ENCODE data around the gene CCDC85C. TPM values are rescaled to one million over a fixed set of nuclear protein-coding genes. Genes with fewer than 3 reads are reported as not detected.

The CCDC85C gene
- total and polyA plus RNA-seq, 9 donors, result 2.1 to 28.4 (median 13.1) TPM

DNA sequence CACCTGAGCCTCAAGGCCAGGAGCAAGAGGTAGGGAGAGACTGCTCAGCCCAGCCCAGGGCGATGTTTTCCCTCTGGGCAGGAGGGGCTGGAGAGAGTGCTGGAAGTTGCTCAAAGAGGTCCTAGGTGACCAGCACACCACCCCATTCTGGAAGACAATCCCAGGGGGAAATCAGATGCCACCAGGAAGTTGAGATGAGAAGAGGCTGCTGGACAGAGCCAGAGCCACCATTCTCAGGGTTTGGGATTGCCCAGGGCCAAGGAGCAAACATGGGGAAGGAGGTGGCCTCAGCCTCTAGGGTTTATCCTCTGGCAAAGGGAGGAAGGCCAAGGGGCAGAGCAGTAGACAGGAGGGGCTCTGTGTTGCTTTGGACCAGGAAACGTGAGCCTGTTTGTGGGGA is 11.6 kb downstream of the CCDC85C start:
- Histone ChIP-seq H3K4me1 (ENCODE audit: insufficient read depth) (peaks cover 16% of the 10 kb centered on the region), H3K27me3 (no peaks in the 10 kb centered on the region), H3K9me3 (no peaks in the 10 kb centered on the region), H3K27ac (no peak overlapping the region), H3K36me3 (no peaks in the 10 kb centered on the region), H3K4me3 (no peak overlapping the region)
- TF ChIP-seq EP300 (IDR thresholded peaks at IDR 0.05) (no peak), POLR2A (IDR thresholded peaks at IDR 0.05) (no peak)
- TF ChIP-seq, protein P1, sequence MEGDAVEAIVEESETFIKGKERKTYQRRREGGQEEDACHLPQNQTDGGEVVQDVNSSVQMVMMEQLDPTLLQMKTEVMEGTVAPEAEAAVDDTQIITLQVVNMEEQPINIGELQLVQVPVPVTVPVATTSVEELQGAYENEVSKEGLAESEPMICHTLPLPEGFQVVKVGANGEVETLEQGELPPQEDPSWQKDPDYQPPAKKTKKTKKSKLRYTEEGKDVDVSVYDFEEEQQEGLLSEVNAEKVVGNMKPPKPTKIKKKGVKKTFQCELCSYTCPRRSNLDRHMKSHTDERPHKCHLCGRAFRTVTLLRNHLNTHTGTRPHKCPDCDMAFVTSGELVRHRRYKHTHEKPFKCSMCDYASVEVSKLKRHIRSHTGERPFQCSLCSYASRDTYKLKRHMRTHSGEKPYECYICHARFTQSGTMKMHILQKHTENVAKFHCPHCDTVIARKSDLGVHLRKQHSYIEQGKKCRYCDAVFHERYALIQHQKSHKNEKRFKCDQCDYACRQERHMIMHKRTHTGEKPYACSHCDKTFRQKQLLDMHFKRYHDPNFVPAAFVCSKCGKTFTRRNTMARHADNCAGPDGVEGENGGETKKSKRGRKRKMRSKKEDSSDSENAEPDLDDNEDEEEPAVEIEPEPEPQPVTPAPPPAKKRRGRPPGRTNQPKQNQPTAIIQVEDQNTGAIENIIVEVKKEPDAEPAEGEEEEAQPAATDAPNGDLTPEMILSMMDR (IDR thresholded peaks at IDR 0.05), result no peak
- no peak for DNase-seq
- intact Hi-C loops (cut with DNase I), result no loop called here
- 79 to 83% (median 83%) methylated on average over 2 of the region's 2 CpGs for WGBS, 3 donors

DNA sequence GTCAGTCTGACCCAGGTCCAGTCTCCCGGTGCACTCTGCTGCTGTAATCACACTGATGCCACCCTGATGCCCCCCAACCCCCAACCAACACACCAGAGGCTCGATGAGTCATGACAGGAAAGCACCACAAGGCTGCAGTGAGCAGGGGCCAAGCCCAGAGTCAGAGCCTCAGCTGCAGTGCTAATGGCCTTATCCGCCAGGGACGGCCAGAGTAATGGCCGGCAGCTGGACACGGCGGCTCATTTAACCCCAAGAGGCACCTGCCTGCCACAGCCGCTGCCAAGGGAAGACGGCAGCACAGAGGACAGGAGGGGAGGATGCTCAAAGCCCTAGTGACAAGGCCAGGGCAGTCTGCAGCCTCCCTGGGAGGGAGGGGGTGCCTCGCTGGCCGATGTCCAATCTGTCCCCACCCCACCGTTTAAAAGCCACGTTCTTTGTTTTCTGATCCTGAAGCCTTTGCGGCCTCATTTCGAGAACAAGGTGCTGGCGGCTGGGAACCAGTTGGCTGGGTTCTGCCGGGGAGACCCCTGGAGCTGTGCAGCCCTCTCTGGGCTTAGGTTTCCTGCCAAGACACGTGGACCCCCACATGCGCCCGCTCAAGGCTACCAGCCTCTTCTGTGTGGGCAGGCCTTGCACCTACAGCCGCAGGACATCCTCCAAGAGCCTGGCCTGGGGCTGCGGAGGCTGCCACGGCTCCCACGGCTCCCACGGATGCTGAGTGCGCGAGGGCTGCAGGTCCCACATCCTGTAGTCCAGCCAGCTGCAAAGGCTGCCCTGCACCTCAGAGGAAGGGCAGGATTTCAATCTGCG is 13.1 kb downstream of the CCDC85C start:
- H3K9me3 ChIP-seq, result no peaks in the 10 kb centered on the region
- intact Hi-C loops (cut with DNase I), result no loop called here
- H3K4me3 ChIP-seq, result no peak overlapping the region
- 36 to 53% (median 37%) methylated on average over 25 to 28 of the region's 28 CpGs for WGBS, 3 donors
- peaks cover 16% of the 10 kb centered on the region for H3K4me1 ChIP-seq (ENCODE audit: insufficient read depth)
- no peaks in the 10 kb centered on the region for H3K27me3 ChIP-seq
- no peaks in the 10 kb centered on the region for H3K36me3 ChIP-seq
- TF ChIP-seq EP300 (IDR thresholded peaks at IDR 0.05), result no peak
- TF ChIP-seq, protein P1 (IDR thresholded peaks at IDR 0.05), result no peak
- no peak for TF ChIP-seq POLR2A (IDR thresholded peaks at IDR 0.05)
- DNase-seq, result no peak
- no peak overlapping the region for H3K27ac ChIP-seq

DNA sequence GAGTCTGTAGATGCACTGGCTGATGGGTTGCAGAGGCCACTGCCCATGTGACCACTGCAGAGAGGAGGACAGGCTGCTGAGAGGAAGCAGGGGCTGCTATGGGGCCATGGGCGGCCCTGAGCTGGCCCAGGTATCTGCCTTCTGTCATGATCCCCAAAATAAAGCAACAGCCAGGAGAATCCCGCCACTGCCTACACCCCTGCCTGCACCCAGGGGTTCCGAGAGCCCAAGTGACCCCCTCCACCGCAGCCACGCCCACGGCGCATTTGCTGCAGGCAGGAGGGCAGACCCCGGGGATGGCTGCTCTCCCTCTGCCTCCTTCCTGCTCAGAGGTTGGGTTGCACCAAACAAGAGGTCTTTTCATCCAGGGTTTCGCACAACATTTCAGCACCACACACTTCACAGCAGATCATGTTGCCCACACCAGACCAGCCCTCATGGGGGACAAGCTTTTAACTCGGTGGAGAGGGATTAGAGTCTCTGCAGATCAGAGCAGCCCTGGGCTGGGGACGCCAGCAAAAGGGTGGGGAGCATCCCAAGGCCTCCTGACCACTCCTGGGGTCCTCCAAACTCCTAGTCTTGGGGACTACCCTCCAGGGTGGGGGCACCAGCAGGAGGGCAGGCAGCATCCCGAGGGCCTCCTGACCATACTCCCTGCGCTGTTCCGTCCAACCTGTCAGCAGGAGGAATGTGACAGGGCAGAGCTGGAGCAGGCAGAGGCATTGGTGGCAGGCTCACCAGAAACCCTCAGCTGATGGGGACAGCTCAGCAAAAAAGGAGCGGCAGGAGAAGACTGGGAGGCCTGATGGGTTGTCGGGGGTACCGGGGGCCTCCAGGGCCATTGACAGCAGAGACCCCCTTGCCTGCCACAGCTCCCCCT is 14.1 kb downstream of the CCDC85C start:
- H3K36me3 ChIP-seq, result no peaks in the 10 kb centered on the region
- no peak for TF ChIP-seq EP300 (IDR thresholded peaks at IDR 0.05)
- TF ChIP-seq, protein P1 (IDR thresholded peaks at IDR 0.05), result no peak
- peaks cover 16% of the 10 kb centered on the region for H3K4me1 ChIP-seq (ENCODE audit: insufficient read depth)
- H3K27ac ChIP-seq, result no peak overlapping the region
- H3K4me3 ChIP-seq, result no peak overlapping the region
- no peak for DNase-seq
- 83 to 87% (median 84%) methylated on average over 17 of the region's 17 CpGs for WGBS, 3 donors
- H3K9me3 ChIP-seq, result no peaks in the 10 kb centered on the region
- intact Hi-C loops (cut with DNase I), result no loop called here
- H3K27me3 ChIP-seq, result no peaks in the 10 kb centered on the region

DNA sequence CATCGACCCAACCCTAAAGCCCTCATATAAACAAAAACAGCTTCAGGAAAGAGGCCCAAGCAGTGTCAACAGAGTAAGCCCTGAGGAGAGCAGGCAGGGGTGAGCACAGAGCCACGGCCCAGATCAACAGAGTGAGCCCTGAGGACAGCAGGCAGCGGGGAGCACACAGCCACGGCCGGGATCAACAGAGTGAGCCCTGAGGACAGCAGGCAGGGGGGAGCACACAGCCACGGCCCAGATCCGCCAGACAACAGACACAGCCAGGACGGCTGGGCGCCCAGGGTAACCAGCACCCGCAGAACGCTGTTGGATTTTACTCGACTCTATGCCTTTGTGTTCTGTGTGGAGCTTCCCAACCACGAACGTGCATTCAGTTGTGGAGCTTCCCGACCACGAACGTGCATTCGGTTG is 15.0 kb downstream of the CCDC85C start:
- Histone ChIP-seq H3K27ac (no peak overlapping the region), H3K4me1 (ENCODE audit: insufficient read depth) (peaks cover 16% of the 10 kb centered on the region), H3K36me3 (no peaks in the 10 kb centered on the region), H3K4me3 (no peak overlapping the region), H3K27me3 (no peaks in the 10 kb centered on the region), H3K9me3 (no peaks in the 10 kb centered on the region)
- DNase-seq, result no peak
- intact Hi-C loops (cut with DNase I), result no loop called here
- TF ChIP-seq, protein P1 (IDR thresholded peaks at IDR 0.05), result no peak
- TF ChIP-seq EP300 (IDR thresholded peaks at IDR 0.05), result no peak
- no peak for TF ChIP-seq POLR2A (IDR thresholded peaks at IDR 0.05)
- 58 to 74% (median 63%) methylated on average over 18 of the region's 18 CpGs for WGBS, 3 donors

Measured in ovary (tissue), 9 donors.